Measurements from ENCODE around the gene KLHDC4.
"Not testable (repeated sequence)": the region's sequence is repeated elsewhere in the genome, so short reads cannot be mapped to it uniquely, and the experiment has no call there.

KLHDC4 gene

GRCh38 chr16:87788730-87789436, 23.1 kb upstream of the KLHDC4 start:
- DNase-seq (ENCODE audit: low read depth): not testable (repeated sequence)

GRCh38 chr16:87787451-87788091, 21.8 kb upstream of the KLHDC4 start:
- DNase-seq (ENCODE audit: low read depth): not testable (repeated sequence)

GRCh38 chr16:87784812-87785211, 19.0 kb upstream of the KLHDC4 start:
- DNase-seq (ENCODE audit: low read depth): no peak

GRCh38 chr16:87782033-87782432, 16.2 kb upstream of the KLHDC4 start:
- DNase-seq (ENCODE audit: low read depth): no peak

- no peak for DNase-seq (ENCODE audit: low read depth)
These were observed 14.7 kb upstream of the KLHDC4 start for GRCh38 chr16:87780385-87780989.

GRCh38 chr16:87778830-87779579, 13.2 kb upstream of the KLHDC4 start:
- peak; percentile 85 for DNase-seq (ENCODE audit: low read depth)

GRCh38 chr16:87778476-87778829, 12.7 kb upstream of the KLHDC4 start:
- no peak for DNase-seq (ENCODE audit: low read depth)

- not testable (repeated sequence) for DNase-seq (ENCODE audit: low read depth)
These were observed 8.1 kb upstream of the KLHDC4 start for GRCh38 chr16:87773836-87774235.

GRCh38 chr16:87767456-87767855, 1.7 kb upstream of the KLHDC4 start:
- DNase-seq (ENCODE audit: low read depth): not testable (repeated sequence)

- DNase-seq (ENCODE audit: low read depth): no peak
These were observed 655 bp upstream of the KLHDC4 start for GRCh38 chr16:87766485-87766797.

GRCh38 chr16:87765473-87765775, 362 bp downstream of the KLHDC4 start:
- no peak for DNase-seq (ENCODE audit: low read depth)

- DNase-seq (ENCODE audit: low read depth): peak; percentile 36
These were observed 950 bp downstream of the KLHDC4 start for GRCh38 chr16:87764600-87765472.

GRCh38 chr16:87762620-87763019, 3.2 kb downstream of the KLHDC4 start:
- no peak for DNase-seq (ENCODE audit: low read depth)

- no peak for DNase-seq (ENCODE audit: low read depth)
These were observed 3.7 kb downstream of the KLHDC4 start for GRCh38 chr16:87762071-87762571.

- no peak for DNase-seq (ENCODE audit: low read depth)
These were observed 4.7 kb downstream of the KLHDC4 start for GRCh38 chr16:87761060-87761459.

- no peak for DNase-seq (ENCODE audit: low read depth)
These were observed 7.9 kb downstream of the KLHDC4 start for GRCh38 chr16:87757841-87758426.

- DNase-seq (ENCODE audit: low read depth): no peak
These were observed 11.3 kb downstream of the KLHDC4 start for GRCh38 chr16:87754535-87754934.

- no peak for DNase-seq (ENCODE audit: low read depth)
These were observed 18.0 kb downstream of the KLHDC4 start for GRCh38 chr16:87747626-87748414.

GRCh38 chr16:87746178-87746577, 19.6 kb downstream of the KLHDC4 start:
- DNase-seq (ENCODE audit: low read depth): no peak

GRCh38 chr16:87744750-87745514, 20.9 kb downstream of the KLHDC4 start:
- no peak for DNase-seq (ENCODE audit: low read depth)
